Pons (tissue), 1 donor: ENCODE data around the gene APLP2.
"Not testable (repeated sequence)": the region's sequence is repeated elsewhere in the genome, so short reads cannot be mapped to it uniquely, and the experiment has no call there.

Experiments
- DNase-seq: peaks from one replicate; pipeline ENCODE4 v3.0.0-alpha.2; 2016; ENCODE audit warnings: low spot score

The APLP2 gene

DNA sequence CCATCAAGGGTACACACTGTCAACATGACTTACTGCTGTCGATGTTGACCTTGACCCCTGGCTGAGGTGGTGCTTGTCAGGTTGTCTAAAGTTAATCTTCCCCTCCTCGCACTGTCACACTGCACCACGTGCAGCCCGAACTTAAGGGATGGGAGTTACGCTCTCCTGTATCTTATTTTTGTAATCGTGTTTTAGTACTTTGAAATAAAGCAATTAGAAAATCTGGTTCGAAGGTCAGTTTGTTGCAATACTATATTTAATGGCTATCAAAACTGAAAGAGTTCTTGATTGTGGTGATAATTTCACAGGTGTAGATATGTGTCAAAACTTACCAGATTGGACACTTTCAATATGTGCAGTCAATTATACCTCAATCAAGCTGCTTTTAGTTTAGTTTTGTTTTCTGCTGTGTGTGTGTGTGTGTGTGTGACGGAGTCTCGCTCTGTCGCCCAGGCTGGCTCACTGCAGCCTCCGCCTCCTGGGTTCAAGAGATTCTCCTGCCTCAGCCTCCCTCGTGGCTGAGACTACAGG is 79.2 kb downstream of the APLP2 start:
- DNase-seq: no peak

GRCh38 chr11:130150790-130151189 is 81.1 kb downstream of the APLP2 start:
- DNase-seq: no peak

GRCh38 chr11:130151196-130151595 is 81.5 kb downstream of the APLP2 start:
- no peak for DNase-seq

DNA sequence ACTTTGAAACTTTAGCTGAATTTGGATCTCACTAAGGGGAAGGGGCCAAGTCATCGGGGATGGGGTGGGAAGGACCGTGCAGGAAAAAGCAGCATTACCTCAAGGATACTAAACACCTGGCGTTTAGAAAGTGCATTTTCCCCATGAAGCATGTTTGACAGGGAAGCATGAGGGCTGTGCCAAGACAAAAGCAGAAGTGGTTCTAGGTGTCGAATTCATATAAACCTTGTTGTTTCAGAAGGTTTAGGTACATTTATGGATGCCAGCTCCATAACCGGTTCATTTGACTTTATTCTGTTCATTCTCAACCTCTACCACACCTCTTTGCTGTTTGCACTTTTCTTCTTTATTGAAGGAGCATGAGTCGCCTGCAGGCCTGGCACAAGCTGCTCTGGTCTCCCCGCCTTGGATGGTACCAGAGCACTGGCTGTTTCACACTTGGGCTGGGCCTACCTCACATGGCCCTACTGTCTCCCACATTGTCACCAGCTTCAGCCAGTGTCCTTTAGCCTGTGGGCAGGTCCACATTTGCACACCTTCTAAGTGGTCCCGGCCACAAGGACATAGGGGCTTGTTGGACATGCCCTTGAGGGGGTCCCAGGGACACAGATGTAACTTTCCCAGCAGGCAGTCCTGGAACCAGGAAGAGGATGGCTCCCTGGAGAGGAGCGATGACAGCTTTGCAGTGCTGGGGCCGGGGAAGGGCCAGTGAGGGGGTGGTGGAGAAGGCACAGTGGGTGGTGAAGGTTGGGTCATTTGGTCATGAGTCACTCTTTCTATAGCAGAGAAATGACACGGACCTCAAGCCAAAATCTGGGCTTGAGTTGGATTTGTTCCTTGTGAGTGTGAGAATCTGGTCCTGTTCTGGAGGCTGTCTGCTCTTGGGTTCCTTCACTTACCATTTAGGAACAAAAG is 86.7 kb downstream of the APLP2 start:
- DNase-seq: no peak

DNA sequence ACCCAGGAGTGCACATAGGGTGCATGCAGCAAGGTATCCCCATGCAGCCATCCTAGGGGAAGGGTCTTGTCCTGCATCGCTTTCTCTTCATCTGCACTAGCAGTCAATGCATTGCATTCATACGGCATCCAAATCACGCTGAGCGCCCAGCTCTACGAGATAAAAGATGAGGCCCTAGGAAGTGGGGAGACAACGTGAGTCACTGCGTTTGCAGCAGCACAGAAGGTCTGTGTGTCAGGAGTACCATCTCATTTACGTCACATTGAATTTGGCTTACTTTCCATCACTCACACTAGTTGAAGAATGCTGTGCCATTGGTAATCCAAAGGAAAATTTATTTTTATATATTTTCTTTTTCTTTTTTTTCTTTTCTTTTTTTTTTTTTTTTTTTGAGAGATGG is 87.4 kb downstream of the APLP2 start:
- no peak for DNase-seq

DNA sequence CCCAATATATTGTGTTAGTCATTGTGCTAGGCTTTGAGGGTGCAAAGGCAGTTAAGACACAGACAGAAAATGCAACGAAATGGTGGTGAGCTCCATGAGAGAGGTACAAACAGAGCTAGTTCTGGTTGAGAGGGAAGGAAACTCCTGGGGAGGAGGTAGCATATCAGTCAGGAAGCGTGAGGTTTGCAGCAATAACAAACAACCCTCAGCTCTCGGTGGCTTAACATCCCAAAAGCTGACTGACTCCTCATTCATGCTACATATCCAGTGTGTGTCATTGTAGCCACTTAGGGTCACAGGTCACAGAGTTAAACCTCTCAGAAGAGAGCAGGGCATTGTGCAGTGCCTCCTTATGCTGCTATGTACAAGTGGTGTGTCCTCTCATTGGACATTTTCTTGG is 88.1 kb downstream of the APLP2 start:
- no peak for DNase-seq

DNA sequence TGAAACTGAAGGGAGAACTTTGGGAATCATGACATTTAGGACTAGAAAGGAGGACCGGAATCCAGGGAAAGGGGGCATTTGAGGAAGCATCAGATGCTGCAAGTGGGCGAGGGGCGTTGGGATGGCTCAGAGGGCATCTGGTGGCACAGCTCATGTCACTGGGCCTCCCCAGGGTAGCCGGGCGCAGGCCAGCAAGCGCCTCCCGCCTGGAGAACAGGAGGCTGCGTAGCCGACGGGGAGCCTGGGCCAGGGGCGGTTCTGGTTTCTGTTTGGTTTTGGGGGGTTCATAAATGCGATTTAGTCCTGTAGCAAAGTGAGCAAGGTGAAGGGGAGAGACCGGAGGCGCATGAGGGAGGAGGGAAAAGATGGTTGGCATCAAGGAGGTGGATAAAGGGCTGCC is 89.4 kb downstream of the APLP2 start:
- DNase-seq: no peak

- DNase-seq: no peak
These were observed 90.2 kb downstream of the APLP2 start, which contains the start of gene ST14 for GRCh38 chr11:130159657-130160497. ST14 (plus strand) TSS chr11:130159782; CDS start chr11:130159980, 198 bp downstream.

- no peak for DNase-seq
These were observed 90.9 kb downstream of the APLP2 start for GRCh38 chr11:130160498-130161155.

DNA sequence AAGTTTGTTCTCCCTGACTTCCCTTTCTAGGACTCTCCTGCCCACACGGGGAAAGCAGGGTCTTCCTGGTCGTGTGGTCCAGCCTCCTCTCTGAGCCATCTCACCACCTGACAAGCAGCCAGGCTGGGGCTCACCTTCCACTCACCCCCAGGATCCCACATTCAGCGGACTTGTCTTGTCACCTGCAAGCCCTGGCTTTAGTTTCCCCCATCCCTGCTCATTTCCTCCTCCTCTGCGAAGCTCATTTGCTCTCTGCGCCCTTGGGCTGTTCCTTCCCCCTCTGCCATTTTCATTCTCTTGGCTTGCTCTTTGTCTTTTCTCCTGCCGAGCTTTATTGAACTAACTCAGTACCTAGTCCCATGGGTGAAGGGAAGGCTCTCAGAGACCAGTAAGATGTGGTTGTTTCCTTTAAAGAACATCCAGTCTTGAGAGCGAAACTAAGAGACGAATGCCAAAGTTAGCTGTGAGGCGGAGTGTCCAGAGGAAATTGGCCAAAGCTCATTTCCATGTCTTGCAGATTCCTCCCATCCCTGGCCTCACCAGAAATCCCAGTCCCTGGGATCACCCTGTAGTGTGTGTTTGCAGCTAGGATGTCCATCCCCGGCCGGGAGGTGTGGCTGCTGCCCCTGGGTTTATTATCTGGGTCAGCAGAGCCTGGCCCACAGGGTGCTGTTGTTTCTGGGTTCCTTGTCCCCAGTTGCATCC is 91.9 kb downstream of the APLP2 start:
- DNase-seq: no peak

DNA sequence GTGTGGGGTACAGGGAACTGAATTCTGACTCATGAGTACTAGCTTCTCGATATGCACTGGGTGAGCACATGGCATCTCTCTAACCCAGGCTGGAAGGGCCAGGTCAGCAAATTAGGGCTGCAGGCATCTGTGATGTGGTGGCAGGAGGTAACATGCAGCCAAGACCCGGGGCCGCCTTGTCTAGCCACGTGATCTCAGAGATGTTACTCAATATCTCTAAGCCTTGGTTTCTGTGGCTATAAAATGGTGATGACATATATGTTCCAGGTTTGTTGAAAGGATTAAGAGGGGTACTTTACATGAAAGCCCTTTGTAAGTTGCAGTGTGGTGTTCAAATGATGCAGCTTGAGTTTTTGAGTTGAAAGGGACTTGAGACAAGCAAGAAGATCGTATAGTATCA is 93.0 kb downstream of the APLP2 start:
- no peak for DNase-seq

- peak; percentile 36 for DNase-seq
These were observed 93.9 kb downstream of the APLP2 start for GRCh38 chr11:130163346-130164220.

- no peak for DNase-seq
These were observed 94.5 kb downstream of the APLP2 start for GRCh38 chr11:130164221-130164570.

DNA sequence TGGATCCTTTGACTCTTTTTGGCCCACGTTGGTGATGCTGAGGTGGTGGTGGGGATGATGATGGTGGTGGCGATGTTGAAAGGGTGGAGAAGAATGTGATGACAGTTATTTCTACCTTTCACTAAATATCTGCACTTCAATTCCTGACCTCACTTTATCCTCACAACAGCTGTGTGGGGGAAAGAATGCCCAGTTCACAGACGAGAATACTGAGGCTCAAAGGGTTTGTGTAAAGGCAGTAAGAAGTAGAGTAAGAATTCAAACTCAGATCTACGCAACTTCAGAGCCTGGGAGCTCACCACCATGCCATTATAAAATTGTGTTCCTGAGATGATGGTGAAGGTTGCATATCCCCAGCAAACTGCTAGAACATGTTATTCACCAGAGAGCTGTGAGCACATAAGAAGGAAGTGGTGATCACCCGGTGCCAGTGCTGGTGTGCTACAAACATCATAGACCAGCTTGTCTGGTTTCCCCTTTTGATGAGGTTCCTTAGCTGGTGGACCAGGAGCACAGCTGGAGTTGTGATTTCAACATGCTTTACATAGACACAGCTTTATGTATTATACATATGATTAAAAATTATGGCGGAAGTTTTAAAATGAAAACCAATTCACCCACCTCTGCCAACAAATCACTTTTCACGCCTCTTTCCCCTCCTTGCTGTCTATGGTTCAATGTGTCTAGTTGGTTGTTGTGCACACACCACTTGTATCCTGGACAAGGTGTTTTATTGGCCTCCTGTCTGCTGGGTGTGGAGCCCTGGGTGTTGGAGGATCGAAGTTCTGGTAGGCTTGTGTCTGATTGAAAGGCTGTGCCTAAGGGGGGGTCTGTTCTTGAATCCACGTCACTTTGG is 96.1 kb downstream of the APLP2 start:
- DNase-seq: no peak

DNA sequence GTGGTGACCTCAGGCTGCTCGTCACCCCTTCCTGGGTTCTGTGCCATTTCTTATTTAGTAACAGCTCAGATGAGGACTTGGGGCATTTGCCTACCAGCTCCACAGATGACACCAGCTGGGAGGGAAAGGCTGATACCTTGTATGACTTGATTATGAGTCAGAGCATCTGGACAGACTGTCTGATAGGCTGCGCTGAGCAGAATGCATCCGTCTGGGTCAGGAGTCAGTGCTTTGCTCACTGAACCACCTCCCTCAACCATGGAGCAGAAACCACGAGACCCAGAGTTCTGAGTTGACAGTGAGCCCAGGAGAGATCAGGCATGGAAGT is 96.7 kb downstream of the APLP2 start:
- DNase-seq: no peak

DNA sequence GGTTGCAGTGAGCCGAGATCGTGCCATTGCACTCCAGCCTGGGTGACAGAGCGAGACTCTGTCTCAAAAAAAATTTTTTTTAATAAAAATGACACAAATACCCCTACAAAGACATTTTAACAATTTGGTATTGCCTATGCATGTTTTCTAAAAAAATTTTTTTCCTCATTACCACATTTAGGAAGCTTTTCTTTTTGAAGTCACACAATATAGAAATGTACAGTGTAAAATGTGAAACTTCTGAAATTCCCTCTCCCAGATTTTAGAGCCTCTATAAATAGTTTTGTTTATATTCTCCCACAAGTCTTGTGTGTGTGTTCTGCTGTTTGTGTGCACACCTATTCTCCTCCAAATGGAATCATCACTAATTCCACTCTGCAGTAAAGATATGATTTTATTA is 97.5 kb downstream of the APLP2 start:
- DNase-seq: no peak

- no peak for DNase-seq
These were observed 98.4 kb downstream of the APLP2 start for GRCh38 chr11:130168105-130168504.

DNA sequence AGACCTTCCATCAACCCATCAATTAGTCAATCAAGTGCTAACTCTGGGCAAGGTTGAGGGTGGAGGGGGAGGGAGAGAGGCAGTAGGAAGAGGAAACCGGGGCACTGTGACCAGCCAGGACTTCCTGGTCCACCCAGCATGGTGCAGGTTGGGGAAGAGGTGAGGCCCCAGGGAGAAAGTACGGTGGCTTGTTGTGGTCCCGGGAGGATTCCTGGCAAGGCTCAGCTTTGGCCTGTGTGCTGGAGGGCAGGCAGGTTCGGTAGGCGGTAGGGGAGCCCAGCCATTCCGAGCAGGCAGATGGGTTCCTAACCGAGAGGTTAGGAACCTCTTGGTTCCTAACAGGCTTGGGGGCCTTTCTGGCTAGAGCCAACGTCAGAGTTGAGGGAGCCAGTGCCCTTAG is 100.7 kb downstream of the APLP2 start:
- DNase-seq: no peak

DNA sequence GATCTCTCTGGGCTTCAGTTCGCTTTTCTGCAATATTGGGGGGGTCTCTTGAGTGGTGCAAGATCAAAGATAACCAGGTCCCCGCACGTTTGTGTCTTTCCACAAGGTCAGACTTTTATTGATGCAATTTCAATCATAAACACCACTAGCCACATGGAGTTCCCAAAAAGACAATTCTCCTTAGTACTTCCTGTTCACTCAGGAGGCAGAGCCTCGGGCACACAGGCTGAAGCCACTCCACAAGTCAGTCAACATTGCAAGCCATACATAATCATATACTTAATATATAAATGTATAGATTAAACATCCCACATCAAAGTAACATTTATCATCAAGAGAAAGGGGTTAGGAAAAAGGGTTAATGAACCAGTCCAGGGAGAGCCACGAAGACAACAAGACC is 101.8 kb downstream of the APLP2 start:
- no peak for DNase-seq

DNA sequence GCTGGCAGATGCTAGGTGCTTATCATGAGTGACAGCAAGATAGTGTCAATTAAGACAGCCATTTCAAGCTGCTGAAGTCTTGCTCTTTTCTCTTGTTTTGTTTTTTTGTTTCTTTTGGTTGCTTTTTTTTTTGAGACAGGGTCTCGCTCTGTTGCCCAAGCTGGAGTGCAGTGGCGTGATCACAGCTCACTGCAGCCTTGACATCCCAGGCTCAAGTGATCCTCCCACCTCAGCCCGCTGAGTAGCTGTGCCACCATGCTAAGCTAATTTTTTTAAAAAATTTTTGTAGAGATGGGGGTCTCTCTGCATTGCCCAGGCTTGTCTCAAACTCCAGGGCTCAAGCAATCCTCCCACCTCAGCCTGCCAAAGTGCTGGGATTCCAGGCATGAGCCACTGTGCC is 102.3 kb downstream of the APLP2 start:
- not testable (repeated sequence) for DNase-seq
